GM23338 (cell line): ENCODE results near the gene CD93. TPM values are rescaled to one million over a fixed set of nuclear protein-coding genes. Genes with fewer than 3 reads are reported as not detected.

Source experiments
- ATAC-seq: fragments of 200-7000 bp; cut with Tn5 transposase; 3 replicates; pipeline ENCODE4 v1.9.1; 2020
- DNase-seq: peaks from one replicate; pipeline ENCODE4 v3.0.0-alpha.2; 2015; ENCODE audit warnings: low spot score
- H2AFZ ChIP-seq: fragments of 200-600 bp; sonication (generic); 2 replicates; pipeline ENCODE4 v1.8.0; 2016; ENCODE audit warnings: antibody characterized with exemption, mild to moderate bottlenecking, moderate library complexity
- H3F3A ChIP-seq: fragments of 200-600 bp; sonication (generic); replicated peaks from 2 replicates; pipeline ENCODE4 v1.8.0; 2017; ENCODE audit warnings: antibody characterized with exemption, mixed run types, low read depth
- H3K27ac ChIP-seq: fragments of 200-600 bp; sonication (generic); 2 replicates; pipeline ENCODE4 v1.6.1; 2016; ENCODE audit warnings: low read depth
- H3K27me3 ChIP-seq: fragments of 200-600 bp; sonication (generic); 2 replicates; pipeline ENCODE4 v1.8.0; 2016; ENCODE audit warnings: mild to moderate bottlenecking, mixed run types, moderate library complexity; ENCODE audit not compliant: insufficient read depth
- H3K36me3 ChIP-seq: fragments of 200-600 bp; sonication (generic); 2 replicates; pipeline ENCODE4 v1.8.0; 2016; ENCODE audit warnings: mild to moderate bottlenecking; ENCODE audit not compliant: insufficient read depth
- H3K4me1 ChIP-seq: fragments of 200-600 bp; sonication (generic); 2 replicates; pipeline ENCODE4 v1.8.0; 2016; ENCODE audit warnings: mild to moderate bottlenecking, moderate library complexity; ENCODE audit not compliant: insufficient read depth
- H3K4me2 ChIP-seq: fragments of 200-600 bp; sonication (generic); 2 replicates; pipeline ENCODE4 v1.7.1; 2017; ENCODE audit warnings: mixed run types
- H3K4me3 ChIP-seq: fragments of 200-600 bp; sonication (generic); 2 replicates; pipeline ENCODE4 v1.6.1; 2016; ENCODE audit warnings: mixed run types
- H3K79me2 ChIP-seq: fragments of 200-600 bp; sonication (generic); replicated peaks from 2 replicates; pipeline ENCODE4 v1.8.0; 2017; ENCODE audit warnings: mild to moderate bottlenecking; ENCODE audit not compliant: insufficient read depth
- H3K9me2 ChIP-seq: fragments of 200-600 bp; sonication (generic); 2 replicates; pipeline ENCODE4 v1.8.0; 2017; ENCODE audit not compliant: insufficient read depth
- H4K20me1 ChIP-seq: fragments of 200-600 bp; sonication (generic); replicated peaks from 2 replicates; pipeline ENCODE4 v1.8.0; 2017; ENCODE audit warnings: mild to moderate bottlenecking; ENCODE audit not compliant: insufficient read depth
- H3K27ac Mint-ChIP-seq: 2 replicates; pipeline ENCODE4 v1.8.0; 2020; ENCODE audit warnings: inconsistent platforms, mild to moderate bottlenecking, moderate library complexity, mixed read lengths
- H3K27me3 Mint-ChIP-seq: 3 replicates; pipeline ENCODE4 v1.8.0; 2022; ENCODE audit warnings: low read depth, mild to moderate bottlenecking, moderate library complexity, mixed read lengths, inconsistent platforms; ENCODE audit not compliant: insufficient read depth, poor library complexity
- H3K36me3 Mint-ChIP-seq: 3 replicates; pipeline ENCODE4 v1.8.0; 2021; ENCODE audit warnings: low read depth, mild to moderate bottlenecking, inconsistent platforms, moderate library complexity, mixed read lengths
- H3K4me1 Mint-ChIP-seq: 3 replicates; pipeline ENCODE4 v1.8.0; 2020; ENCODE audit warnings: mild to moderate bottlenecking, inconsistent platforms, mixed read lengths
- H3K4me3 Mint-ChIP-seq: 3 replicates; pipeline ENCODE4 v1.8.0; 2021; ENCODE audit warnings: moderate library complexity, mild to moderate bottlenecking, inconsistent platforms, mixed read lengths
- H3K9me3 Mint-ChIP-seq: 3 replicates; pipeline ENCODE4 v1.8.0; 2020; ENCODE audit warnings: moderate library complexity, mild to moderate bottlenecking, inconsistent platforms, mixed read lengths
- CREB1 ChIP-seq: fragments of 250-450 bp; sonication (Bioruptor Pico); IDR thresholded peaks from 2 replicates; pipeline ENCODE4 v1.5.0; 2020; ENCODE audit warnings: low read depth, mild to moderate bottlenecking, moderate library complexity
- CTCF ChIP-seq, 2 experiments: fragments of 200-600 bp in 1 of 2; sonication (generic) in 1 of 2; conservative IDR thresholded peaks; 2 replicates each; pipeline versions ENCODE4 v1.5.1 to v1.6.1; 2016 to 2017; ENCODE audit warnings: antibody characterized with exemption in 2 of 2, low read depth in 2 of 2, mild to moderate bottlenecking in 2 of 2, moderate library complexity in 1 of 2
- ETS1 ChIP-seq: IDR thresholded peaks from 2 replicates; pipeline ENCODE4 v1.6.1; 2016; ENCODE audit warnings: antibody characterized with exemption
- EZH2 ChIP-seq: fragments of 200-600 bp; sonication (generic); IDR thresholded peaks from one replicate; pipeline ENCODE4 v1.8.0; 2017; ENCODE audit warnings: antibody characterized with exemption, mild to moderate bottlenecking, low read depth; ENCODE audit not compliant: unreplicated experiment
- POLR2AphosphoS5 ChIP-seq: IDR thresholded peaks from 2 replicates; pipeline ENCODE4 v1.6.1; 2016; ENCODE audit warnings: antibody characterized with exemption, low read depth
- ZNF114 ChIP-seq: fragments of 250-450 bp; sonication (Bioruptor Pico); IDR thresholded peaks from 2 replicates; pipeline ENCODE4 v1.5.0; 2020; ENCODE audit warnings: mild to moderate bottlenecking, moderate library complexity
- polyA plus RNA-seq: library from polyadenylated mRNA; unstranded; fragments of >200 nt; fragmentation: Nextera tagmentation; extraction: Ambion mirVana; gene quantifications from 2 replicates; pipeline ENCODE4 v1.2.1, GENCODE V29; 2016
- total RNA-seq: library from RNA; depleted of rRNA; stranded (reverse); fragments of >200 nt; shearing (Covaris generic); gene quantifications from 2 replicates; pipeline ENCODE4 v1.2.3, GENCODE V29; 2014
- TF ChIP-seq, protein P1 (sequence below): fragments of 250-450 bp; sonication (Bioruptor Pico); IDR thresholded peaks from 2 replicates; pipeline ENCODE4 v1.5.0; 2020; ENCODE audit warnings: mild to moderate bottlenecking, moderate library complexity

The CD93 gene
- total and polyA plus RNA-seq, 2 experiments from 2014 or later, result 0.03 TPM; not detected in 1

- TF ChIP-seq, protein P1, sequence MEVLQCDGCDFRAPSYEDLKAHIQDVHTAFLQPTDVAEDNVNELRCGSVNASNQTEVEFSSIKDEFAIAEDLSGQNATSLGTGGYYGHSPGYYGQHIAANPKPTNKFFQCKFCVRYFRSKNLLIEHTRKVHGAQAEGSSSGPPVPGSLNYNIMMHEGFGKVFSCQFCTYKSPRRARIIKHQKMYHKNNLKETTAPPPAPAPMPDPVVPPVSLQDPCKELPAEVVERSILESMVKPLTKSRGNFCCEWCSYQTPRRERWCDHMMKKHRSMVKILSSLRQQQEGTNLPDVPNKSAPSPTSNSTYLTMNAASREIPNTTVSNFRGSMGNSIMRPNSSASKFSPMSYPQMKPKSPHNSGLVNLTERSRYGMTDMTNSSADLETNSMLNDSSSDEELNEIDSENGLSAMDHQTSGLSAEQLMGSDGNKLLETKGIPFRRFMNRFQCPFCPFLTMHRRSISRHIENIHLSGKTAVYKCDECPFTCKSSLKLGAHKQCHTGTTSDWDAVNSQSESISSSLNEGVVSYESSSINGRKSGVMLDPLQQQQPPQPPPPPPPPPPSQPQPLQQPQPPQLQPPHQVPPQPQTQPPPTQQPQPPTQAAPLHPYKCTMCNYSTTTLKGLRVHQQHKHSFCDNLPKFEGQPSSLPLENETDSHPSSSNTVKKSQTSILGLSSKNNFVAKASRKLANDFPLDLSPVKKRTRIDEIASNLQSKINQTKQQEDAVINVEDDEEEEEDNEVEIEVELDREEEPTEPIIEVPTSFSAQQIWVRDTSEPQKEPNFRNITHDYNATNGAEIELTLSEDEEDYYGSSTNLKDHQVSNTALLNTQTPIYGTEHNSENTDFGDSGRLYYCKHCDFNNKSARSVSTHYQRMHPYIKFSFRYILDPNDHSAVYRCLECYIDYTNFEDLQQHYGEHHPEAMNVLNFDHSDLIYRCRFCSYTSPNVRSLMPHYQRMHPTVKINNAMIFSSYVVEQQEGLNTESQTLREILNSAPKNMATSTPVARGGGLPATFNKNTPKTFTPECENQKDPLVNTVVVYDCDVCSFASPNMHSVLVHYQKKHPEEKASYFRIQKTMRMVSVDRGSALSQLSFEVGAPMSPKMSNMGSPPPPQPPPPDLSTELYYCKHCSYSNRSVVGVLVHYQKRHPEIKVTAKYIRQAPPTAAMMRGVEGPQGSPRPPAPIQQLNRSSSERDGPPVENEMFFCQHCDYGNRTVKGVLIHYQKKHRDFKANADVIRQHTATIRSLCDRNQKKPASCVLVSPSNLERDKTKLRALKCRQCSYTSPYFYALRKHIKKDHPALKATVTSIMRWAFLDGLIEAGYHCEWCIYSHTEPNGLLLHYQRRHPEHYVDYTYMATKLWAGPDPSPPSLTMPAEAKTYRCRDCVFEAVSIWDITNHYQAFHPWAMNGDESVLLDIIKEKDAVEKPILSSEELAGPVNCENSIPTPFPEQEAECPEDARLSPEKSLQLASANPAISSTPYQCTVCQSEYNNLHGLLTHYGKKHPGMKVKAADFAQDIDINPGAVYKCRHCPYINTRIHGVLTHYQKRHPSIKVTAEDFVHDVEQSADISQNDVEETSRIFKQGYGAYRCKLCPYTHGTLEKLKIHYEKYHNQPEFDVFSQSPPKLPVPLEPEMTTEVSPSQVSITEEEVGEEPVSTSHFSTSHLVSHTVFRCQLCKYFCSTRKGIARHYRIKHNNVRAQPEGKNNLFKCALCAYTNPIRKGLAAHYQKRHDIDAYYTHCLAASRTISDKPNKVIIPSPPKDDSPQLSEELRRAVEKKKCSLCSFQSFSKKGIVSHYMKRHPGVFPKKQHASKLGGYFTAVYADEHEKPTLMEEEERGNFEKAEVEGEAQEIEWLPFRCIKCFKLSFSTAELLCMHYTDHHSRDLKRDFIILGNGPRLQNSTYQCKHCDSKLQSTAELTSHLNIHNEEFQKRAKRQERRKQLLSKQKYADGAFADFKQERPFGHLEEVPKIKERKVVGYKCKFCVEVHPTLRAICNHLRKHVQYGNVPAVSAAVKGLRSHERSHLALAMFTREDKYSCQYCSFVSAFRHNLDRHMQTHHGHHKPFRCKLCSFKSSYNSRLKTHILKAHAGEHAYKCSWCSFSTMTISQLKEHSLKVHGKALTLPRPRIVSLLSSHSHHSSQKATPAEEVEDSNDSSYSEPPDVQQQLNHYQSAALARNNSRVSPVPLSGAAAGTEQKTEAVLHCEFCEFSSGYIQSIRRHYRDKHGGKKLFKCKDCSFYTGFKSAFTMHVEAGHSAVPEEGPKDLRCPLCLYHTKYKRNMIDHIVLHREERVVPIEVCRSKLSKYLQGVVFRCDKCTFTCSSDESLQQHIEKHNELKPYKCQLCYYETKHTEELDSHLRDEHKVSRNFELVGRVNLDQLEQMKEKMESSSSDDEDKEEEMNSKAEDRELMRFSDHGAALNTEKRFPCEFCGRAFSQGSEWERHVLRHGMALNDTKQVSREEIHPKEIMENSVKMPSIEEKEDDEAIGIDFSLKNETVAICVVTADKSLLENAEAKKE, result no peak
- no peak for TF ChIP-seq ETS1
- no peak for TF ChIP-seq ZNF114 (CRISPR knock-in tag)
- no peak for TF ChIP-seq CREB1
These were observed 27.1 kb downstream of the CD93 start (continued) for GRCh38 chr20:23059001-23059400.

GRCh38 chr20:23058240-23058639, 27.9 kb downstream of the CD93 start:
- H3K4me1 ChIP-seq, result peaks cover 17% of the 10 kb centered on the region
- TF ChIP-seq CTCF (conservative IDR thresholded peaks at IDR 0.05; ENCODE audit: low read depth in 2 of 2) (peak; percentile 17 to 28; a peak in 2 of 4 replicates), POLR2AphosphoS5 (no peak), EZH2 (no peak)
- no peaks in the 10 kb centered on the region for H4K20me1 ChIP-seq
- H3K9me2 ChIP-seq, result peaks cover 5% of the 10 kb centered on the region
- H3K36me3 Mint-ChIP-seq, result no peaks in the 10 kb centered on the region
- no peak overlapping the region for H2AFZ ChIP-seq
- 0 out of 3 replicates have a peak, but pooled peaks cover 3% of the 10 kb centered on the region for H3K9me3 Mint-ChIP-seq
- no peaks in the 10 kb centered on the region for H3F3A ChIP-seq
- H3K79me2 ChIP-seq, result no peaks in the 10 kb centered on the region
- DNase-seq (no peak), ATAC-seq (no peak)
- peaks cover 1% of the 10 kb centered on the region; the same call in 1 of the 2 replicates for H3K27me3 ChIP-seq
- H3K27ac ChIP-seq, result no peak overlapping the region
- H3K4me3 Mint-ChIP-seq, result no peak overlapping the region
- no peak overlapping the region for H3K4me2 ChIP-seq
- peaks cover 18% of the 10 kb centered on the region for H3K4me1 Mint-ChIP-seq
- H3K27me3 Mint-ChIP-seq, result peaks cover 4% of the 10 kb centered on the region
- no peak overlapping the region for H3K27ac Mint-ChIP-seq
- H3K36me3 ChIP-seq, result no peaks in the 10 kb centered on the region
- H3K4me3 ChIP-seq, result no peak overlapping the region
